KOPT-K1 (cell line): ENCODE data around the gene SLC8A3.

Source experiments
- H3K27ac ChIP-seq: fragments of 200-600 bp; sonication (generic); 2 replicates; pipeline ENCODE4 v1.5.1; 2016; ENCODE audit warnings: antibody characterized with exemption, mild to moderate bottlenecking, low read depth, low read length; ENCODE audit not compliant: poor library complexity, severe bottlenecking
- H3K36me3 ChIP-seq: fragments of 200-600 bp; sonication (generic); 2 replicates; pipeline ENCODE4 v1.5.1; 2017; ENCODE audit warnings: antibody characterized with exemption, mild to moderate bottlenecking, low read length, moderate library complexity; ENCODE audit not compliant: insufficient read depth
- H3K9me3 ChIP-seq: fragments of 200-600 bp; sonication (generic); 2 replicates; pipeline ENCODE4 v1.5.1; 2017; ENCODE audit warnings: antibody characterized with exemption, low read length, mild to moderate bottlenecking; ENCODE audit not compliant: insufficient read depth, poor library complexity, severe bottlenecking

SLC8A3 gene

DNA sequence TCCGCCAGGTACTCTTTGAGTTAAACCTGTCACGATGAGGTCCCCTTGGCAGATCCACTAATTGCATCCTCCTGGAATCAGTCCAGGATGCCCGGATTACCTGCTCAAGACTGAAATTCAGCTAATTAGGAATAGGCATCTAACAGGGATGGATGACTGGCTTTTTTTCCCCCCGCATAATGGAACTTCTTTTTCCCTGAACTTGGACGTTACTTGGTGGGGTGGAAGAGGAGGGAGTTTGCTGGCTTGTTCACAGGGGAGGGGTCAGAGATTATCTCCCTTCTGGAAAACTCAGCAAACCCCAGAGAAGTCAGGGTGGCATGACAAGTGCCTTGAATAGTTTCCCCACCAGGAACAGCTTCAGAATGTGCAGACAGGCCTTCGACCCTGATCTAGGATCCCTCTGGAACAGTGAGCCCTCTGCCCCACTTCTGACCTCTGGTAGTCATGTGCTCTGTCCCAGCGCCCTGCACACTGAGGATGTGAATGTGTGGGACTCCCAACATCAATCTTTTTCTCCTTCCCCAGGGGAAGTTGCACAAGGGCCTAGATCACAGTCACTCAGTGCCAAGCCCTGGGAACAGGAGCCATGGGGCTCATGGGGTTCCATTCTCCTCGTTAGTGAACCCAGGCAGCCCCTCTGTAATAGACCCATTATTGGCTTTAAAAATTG, 167.1 kb downstream of the SLC8A3 start:
- Histone ChIP-seq H3K36me3 (no peaks in the 10 kb centered on the region), H3K27ac (no peak overlapping the region)

DNA sequence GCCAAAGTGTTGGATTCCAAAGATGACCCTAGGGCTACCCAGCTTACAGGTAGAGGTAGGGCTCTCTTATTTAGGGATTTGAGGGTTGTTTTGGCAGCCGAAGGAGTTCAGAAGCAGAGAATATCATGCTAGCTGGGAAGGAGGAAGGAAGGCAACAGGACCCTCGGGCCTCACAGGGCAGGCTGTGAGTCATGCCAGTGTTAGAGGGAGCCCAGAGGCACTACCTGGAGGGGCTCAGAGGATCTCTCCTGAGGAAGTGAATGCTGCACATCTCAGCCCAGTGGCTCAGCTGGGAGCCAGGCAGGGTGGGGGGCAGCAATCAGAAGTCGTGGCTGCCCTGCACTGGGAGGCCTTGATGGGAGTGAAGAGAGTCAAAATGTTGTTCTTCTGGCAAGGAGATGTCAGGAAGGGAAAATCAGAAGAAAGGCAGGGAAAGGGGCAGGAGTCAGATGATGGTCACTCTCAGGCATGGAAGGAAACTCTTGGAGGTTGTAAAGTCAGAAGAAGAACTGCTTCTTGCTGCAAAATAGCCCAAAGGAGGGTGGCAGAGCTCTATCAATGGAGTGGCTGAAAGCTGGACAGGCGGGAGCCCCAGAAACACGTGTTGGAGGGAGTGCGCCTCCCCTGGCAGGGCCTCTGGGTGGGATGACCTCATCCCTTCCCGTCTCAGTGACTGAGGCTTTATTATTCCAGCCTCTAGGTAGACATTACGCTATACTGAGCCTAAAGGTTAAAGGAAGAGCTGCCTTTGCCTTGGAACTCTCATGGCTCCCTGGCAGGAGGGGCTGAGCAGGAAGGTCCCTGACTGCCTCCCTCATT, 168.2 kb downstream of the SLC8A3 start:
- Histone ChIP-seq H3K9me3 (no peaks in the 10 kb centered on the region), H3K36me3 (no peaks in the 10 kb centered on the region), H3K27ac (no peak overlapping the region)

More for the DNA sequence above, 167.1 kb downstream of the SLC8A3 start:
- no peaks in the 10 kb centered on the region for H3K9me3 ChIP-seq

DNA sequence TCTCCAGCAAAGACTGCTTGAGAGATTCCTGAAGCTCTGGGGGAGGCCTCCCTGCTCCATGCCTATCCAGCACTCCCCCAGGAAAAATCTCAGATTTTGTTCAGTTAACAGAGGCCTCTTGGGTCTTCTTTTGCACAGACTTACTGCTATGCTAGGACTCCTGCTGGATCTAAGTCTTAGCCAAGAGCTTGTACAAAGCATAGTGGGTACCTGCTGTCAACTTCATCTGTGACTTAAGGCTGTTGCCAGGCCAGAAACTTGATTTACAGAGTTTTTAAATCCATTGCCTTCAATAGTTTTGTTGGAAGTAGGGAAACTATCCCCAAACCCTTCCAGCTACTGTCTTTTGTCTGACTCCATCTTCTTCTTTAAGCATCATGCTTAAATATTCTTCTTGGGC, 169.1 kb downstream of the SLC8A3 start:
- no peaks in the 10 kb centered on the region for H3K9me3 ChIP-seq
- H3K36me3 ChIP-seq: no peaks in the 10 kb centered on the region
- no peak overlapping the region for H3K27ac ChIP-seq

DNA sequence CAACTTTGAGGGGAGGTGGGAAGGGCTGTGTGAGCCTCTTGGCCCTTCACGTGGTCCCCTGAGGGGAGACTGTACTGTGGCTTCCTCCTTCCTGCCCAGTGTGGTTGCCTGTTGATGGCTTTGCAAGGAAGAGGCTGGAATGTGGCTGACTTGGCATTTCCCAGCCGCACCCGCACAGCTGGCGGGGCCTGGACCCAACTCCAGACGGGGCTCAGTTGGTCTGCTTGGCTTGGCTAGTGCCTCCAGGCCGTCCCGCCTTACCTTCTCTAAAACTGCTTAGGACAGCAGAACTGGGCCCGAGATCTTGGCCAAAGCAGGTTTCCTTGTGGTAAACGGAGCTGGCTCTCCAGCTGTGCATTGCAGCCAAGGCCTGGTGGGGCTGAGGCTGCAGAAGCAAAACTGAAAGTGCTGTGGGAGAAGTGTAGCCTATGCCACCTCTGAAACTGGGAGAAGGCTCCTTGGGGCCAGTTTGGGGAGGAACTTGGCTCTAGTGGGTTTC, 170.0 kb downstream of the SLC8A3 start:
- H3K9me3 ChIP-seq: no peaks in the 10 kb centered on the region
- H3K27ac ChIP-seq: no peak overlapping the region
- no peaks in the 10 kb centered on the region for H3K36me3 ChIP-seq

DNA sequence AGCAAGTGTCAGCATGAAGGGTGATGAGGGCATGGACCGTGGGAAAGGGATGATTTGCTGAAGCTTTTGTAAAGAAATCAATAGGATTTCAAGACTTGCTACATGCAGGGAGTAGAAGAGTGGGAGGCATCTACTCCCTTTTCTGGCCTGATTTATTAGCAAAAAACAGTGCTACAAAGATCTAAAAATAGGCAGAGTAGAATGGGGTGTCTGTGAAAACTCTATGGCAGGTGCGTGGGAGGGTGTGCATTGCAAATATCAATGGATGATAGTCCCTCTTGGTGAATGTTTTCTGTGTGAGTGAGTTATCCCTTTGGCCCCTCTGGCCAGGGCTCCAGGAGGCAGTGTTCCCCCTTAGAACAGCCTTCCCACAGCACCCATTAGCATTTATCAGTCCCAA, 170.5 kb downstream of the SLC8A3 start:
- H3K36me3 ChIP-seq: no peaks in the 10 kb centered on the region
- no peaks in the 10 kb centered on the region for H3K9me3 ChIP-seq

DNA sequence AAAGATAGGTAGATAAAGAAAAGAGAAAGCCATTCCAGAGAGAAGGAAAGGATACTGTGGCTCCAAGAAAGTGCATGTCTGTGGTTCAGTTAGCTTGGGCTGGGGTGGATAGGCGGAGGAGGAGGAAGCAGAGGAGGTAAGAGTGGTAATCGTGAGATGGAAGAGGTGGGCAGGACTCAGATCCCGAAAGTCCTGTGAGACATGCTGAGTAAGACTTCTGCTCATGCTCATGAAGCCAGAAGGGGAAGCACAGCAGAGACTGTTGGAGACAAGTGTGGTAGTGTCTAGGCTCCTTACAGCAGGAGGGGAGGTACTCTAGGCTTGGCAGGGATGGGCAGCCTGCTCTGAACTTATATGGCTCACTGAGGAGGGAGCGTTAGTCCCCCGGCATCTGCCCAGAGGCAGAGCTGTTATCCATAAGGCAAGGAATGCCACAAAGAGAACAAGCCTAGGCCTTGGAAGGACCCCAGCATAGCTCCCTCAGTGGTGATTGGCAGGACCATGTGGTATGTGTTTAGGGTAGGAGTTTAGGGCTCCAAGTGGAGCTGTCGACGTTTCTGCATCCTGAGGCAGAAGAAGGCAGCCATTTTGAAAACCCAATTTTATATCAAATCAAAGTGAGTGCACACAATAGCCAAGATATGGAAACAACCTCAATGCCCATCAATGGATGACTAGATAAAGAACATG, 174.2 kb downstream of the SLC8A3 start:
- Histone ChIP-seq H3K36me3 (no peaks in the 10 kb centered on the region), H3K9me3 (no peaks in the 10 kb centered on the region), H3K27ac (no peak overlapping the region)

More for the DNA sequence above, 170.5 kb downstream of the SLC8A3 start:
- H3K27ac ChIP-seq: no peak overlapping the region

DNA sequence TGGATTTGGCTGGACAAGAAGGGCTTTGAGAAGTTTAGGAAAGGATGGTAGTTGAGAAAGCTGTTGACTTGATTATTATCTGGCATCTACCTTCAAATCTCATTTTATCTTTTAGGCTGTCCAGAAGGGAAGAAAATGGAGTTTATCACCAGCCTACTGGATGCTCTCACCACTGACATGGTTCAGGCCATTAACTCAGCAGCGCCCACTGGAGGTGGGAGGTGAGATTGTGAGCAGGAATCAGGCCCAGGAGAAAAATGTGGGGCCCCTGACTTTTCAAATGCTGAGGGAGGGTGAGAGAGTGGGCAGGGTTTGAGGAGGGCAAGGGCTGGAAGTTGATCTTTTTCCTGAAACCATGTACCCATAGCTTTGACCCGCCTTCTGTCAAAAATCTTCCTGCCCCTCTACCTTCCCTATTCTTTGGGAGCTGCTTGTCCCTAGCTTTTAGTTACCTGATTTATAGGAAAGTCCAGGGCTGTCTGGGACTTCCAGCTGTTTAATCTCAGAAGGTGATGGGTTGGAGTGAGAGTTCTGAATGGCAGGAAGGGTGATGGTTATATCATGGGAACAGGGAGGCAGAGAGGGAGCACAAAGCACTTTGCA, 175.4 kb downstream of the SLC8A3 start:
- H3K9me3 ChIP-seq: no peaks in the 10 kb centered on the region
- no peaks in the 10 kb centered on the region for H3K36me3 ChIP-seq
- no peak overlapping the region for H3K27ac ChIP-seq

DNA sequence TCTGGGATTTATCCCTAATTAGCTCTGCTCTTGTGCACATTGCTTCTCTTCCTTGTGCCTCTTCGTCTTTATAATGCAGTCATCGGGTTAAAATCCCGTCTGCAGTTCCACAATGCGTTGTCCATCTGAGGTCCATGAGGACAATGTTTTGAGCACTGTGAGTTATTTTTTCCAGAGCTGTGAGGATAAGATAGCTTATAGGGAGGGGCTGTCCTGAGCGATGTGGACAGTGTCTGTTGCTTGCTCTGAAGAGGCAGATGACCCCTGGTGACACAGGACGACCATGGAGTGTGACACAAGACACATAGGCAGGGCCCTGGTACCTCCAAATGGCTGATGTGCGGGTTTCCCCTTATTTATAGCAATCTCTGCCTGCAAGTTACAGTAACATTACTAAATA, 177.0 kb downstream of the SLC8A3 start:
- H3K9me3 ChIP-seq: no peaks in the 10 kb centered on the region
- no peak overlapping the region for H3K27ac ChIP-seq

DNA sequence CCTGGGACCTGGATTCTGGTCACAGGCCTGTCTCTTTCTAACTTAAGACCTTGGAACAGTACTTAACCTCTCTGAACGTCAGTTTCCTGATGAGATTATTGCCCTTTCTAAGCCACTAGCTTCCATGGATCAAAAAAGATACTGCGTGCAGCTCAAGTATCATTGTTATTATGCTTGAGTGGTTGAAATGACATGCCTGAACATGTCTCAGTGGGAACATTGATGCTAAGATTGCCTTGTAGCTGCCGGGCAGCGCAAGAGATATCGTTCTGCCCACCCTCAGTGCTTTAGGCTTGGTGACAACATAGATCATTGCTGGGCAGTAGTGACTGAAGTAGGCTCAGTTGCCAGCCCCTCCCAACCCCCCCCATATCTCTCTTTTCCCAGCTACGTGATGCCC, 177.7 kb downstream of the SLC8A3 start:
- no peaks in the 10 kb centered on the region for H3K9me3 ChIP-seq
- H3K36me3 ChIP-seq: no peaks in the 10 kb centered on the region
- no peak overlapping the region for H3K27ac ChIP-seq

More for the DNA sequence above, 177.0 kb downstream of the SLC8A3 start:
- no peaks in the 10 kb centered on the region for H3K36me3 ChIP-seq

DNA sequence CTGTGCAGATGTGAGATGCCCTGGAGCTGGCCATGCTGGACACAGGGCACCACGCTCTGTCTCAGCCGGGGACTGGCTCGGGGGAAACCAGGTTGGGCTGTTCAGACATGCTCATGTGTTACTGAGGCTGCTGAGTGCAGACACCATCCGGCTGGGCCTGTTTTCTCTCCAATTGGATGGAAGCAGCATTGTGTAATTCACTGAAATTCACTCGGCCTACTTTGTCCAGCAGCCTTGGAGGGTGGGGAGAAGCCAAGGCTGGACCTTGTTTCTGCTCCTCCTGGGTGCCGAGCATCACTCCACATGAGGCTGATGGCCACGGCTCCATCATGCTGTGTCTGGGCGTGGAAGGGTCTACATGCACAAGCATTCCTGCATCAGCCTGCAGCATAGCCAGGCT, 178.8 kb downstream of the SLC8A3 start:
- H3K36me3 ChIP-seq: no peaks in the 10 kb centered on the region
- H3K27ac ChIP-seq: no peak overlapping the region
- H3K9me3 ChIP-seq: no peaks in the 10 kb centered on the region

DNA sequence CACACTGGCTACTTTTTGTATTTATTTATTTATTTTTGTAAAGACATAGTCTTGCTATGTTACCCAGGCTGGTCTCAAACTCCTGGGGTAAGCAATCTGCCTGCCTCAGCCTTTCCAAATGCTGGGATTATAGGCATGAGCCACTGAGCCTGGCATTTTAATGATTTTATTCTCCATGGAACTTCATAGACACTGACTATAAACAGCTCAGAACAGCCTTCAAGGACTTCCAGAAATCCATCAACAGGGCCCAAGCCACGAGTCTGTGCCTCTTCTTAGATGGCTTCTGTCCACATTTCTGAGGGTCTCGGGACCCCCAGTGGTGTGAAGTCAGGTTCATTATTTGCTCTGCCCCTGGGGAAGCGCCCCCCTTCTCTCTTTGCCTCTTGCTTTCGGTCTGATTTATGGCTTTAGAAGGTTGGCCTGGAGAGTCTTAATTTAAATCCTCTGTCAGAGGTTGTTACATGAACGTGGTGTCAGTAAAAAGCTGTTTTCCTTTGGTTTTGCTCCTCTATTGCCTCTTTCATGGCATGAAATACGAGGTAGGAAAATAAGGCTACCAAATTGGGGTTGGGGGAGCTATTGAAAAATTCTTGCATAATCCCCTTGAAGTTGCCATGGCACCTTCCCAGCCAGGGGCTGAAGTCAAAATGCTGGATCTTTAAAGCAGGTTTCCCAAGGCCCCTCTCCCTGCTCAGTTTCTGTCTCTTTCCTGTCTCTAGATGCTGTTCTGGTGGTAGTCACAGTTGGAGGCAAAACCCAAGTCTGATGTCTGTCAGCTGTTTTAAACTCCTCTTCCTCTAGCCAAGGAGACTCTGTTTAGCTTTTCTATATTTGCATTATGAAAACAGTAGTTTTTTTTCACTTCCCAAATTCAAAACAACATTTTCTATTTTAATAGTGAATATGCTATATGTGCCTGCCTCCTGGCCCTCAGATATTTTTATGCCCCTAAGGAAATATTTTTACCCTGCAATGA, 180.2 kb downstream of the SLC8A3 start:
- Histone ChIP-seq H3K36me3 (no peaks in the 10 kb centered on the region), H3K9me3 (no peaks in the 10 kb centered on the region), H3K27ac (no peak overlapping the region)

DNA sequence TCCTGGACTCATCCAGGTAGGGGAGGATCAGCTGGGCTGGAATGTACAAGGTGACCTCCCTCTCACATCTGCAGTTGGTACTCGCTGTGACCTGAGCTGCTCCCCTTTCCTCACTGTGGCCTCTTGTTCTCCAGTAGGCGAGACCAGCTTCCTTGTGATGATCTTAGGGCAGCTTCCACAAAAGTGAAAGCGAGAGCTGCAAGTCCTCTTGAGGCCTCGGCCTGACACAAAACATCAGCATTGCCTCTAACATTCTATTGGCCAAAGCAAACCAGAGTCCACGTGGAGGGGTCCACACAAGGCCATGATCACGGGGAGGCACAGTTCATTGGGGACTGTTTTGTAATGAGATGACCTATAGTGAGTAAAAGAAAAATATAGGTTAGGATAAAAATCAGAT, 182.1 kb downstream of the SLC8A3 start:
- H3K27ac ChIP-seq: no peak overlapping the region
- H3K9me3 ChIP-seq: no peaks in the 10 kb centered on the region
- H3K36me3 ChIP-seq: no peaks in the 10 kb centered on the region

DNA sequence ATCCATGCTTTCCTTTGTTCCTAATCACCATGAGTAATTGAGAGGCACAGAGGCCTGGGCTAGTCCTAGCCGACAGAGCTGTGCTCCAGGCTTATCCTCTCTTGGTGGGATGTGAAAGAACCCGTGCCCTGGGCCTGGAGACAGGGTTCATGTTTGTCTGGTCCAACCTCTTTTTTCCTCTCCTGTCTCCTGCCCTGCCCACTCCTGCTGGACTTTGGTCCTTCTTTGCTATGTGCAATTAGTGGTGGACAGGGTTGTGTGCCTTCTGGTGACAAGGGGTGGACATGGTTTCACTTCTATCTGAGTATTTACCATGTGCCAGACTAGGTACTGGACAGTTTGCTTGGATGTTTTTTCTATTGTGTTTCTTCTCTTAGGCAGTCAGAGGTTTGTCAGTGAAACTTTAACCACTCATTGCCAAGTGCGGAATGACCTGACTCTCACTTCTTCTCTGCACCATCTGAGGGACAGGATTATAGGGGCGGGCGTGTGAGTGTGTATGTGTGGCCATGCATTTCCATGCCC, 183.4 kb downstream of the SLC8A3 start:
- H3K36me3 ChIP-seq: no peaks in the 10 kb centered on the region
- H3K9me3 ChIP-seq: no peaks in the 10 kb centered on the region
- no peak overlapping the region for H3K27ac ChIP-seq

DNA sequence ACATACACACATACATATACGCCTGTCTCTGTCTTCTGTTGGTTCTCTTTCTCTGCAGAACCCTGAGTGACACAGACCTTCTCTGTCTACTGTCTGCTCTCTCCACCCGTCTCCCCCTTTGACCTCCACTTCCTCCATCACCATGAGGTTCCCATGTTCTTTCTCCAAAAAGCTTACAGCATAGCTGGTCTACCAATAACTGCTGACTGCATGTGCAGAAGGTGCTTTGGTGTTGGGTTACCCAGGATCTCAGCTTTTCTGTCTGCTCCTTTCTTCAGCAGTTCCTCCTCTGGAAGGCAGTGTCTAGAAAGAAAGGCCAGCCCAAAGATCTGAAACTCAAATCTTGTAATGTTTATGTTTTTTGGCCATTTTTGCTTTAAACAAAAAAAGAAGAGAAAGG, 184.0 kb downstream of the SLC8A3 start:
- Histone ChIP-seq H3K36me3 (no peaks in the 10 kb centered on the region), H3K27ac (no peak overlapping the region), H3K9me3 (no peaks in the 10 kb centered on the region)
